Astrocyte of the hippocampus (primary cell): Measurements from ENCODE around the gene LOXL4.

ENCODE experiments used
- DNase-seq: peaks from one replicate; pipeline ENCODE4 v3.0.0; 2011; ENCODE audit warnings: low read depth, low spot score

Gene LOXL4

GRCh38 chr10:98264378-98265065 lies 3.5 kb downstream of the LOXL4 start:
- DNase-seq = no peak

DNA sequence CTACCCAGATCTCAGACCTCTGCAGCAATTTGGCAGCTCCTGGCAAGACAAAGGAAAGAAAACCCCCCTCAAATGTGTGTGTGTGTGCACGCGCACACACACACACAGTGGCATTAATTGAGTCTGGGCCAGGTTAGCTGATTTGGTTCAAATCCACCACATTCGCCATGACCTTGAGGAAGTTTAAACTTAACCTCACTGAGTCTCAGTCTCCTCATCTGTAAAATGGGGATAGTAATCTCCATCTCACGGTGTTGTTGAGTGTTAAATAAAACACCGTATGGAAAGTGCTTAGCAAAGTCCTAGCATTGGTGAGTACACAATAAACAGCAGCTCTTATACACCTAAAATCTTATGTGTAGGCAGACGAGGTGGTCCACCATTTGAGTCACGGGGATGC lies 4.9 kb downstream of the LOXL4 start:
- DNase-seq = no peak

- peak; percentile 37 for DNase-seq
Measured at GRCh38 chr10:98262571-98262970, 5.4 kb downstream of the LOXL4 start.

DNA sequence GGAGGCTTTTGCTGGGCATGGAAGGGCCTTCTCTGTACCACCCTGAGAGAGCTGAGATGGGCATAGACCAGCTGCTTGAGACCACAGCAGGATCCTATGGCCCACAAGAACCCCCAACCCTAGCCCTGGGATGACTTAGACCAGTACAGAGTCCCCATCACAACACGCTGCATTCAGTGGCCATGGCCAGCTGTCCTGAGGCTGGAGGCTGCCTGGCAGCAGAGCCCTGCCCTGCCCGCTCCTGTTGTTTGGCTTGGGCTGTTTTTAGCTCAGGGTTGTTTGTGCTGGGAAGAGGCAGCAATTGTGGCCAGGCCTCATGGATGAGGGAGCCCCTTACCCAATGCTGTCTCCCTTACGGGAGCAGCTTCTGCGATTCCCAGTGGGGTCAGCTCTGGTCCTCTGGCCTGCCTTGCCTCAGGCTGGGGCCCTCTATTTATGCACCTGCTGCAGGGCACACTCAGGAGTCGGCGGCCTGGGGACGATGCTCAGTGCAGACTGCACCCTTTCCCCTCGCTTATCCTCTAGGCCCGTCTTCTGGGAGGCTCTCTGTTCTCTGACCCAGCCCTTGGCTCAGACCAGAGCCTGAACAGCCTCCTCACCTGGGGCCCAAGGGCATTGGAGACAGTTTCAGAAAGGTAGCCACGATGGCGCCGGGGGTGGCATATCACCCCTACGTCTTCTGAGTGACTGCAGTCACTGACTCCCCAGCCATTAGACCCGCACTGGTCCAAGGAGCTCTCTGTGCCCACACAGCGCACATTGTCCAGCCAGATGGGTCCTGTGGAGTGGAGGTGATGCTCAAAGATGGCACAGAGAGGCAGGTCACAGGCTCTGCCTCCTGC lies 6.3 kb downstream of the LOXL4 start:
- no peak for DNase-seq

- no peak for DNase-seq
Measured at GRCh38 chr10:98260752-98261151, 7.2 kb downstream of the LOXL4 start.

DNA sequence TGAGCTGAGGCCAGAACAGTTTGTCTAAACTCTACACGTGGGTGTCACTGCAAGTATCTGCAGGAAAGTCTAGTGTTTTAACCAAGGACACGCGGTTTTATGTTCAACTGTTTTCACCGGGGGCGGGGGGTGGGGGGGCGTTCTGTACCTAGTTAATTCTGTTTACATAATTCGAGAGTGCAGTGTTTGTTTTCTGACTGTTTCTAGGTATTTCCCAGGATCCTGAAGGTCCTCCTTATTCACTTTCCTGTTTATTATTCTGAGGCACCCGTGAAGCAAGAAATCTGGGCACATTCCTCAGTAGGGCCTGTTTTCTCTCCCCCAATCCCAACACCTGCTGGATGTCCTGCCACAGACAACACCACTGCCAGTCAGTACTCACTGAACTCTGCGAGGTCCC lies 7.6 kb downstream of the LOXL4 start:
- DNase-seq = peak; percentile 23

GRCh38 chr10:98259606-98260315 lies 8.2 kb downstream of the LOXL4 start:
- DNase-seq = no peak

- peak; percentile 52 for DNase-seq
Measured at GRCh38 chr10:98258683-98259454, 9.1 kb downstream of the LOXL4 start.

- no peak for DNase-seq
Measured at GRCh38 chr10:98257961-98258360, 10.0 kb downstream of the LOXL4 start.

DNA sequence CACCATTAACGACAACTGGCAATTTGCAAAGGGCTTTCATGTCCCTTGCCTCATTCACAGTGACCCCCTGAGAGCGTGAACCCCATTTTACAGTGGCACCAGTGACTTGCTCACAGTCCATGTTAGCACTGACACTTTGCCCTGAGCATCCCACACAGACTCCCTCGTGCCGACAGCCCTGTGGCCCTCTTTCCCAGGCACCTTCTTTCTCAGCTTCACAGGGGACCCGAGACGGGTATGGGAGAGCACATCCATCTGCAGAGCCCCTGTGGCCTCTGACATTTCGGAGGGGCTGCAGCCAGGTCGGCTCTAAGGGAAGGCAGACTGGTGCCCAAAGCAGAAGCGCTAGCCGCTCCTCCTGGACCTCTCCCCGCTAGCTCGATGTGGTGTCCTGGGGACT lies 10.8 kb downstream of the LOXL4 start:
- DNase-seq = no peak

DNA sequence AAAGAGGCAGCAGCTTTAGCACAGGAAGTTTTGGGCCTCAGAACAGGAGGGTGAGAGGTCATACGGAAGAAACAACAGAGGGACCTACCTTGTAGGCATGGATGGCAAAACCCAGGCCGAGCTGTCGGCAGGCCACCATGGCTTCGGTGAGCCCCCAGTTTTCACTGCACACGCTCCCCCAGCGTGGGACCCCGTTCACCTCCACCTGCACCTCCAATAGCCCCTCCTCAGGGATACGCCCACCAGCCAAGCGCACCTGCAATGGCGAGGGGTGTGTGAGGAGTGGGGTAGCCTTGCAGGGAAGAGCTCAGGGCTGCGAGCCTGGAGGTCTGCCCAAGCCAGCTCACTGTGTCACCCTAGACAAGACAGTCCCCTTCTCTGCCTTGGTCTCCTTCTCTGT lies 11.3 kb downstream of the LOXL4 start:
- DNase-seq = no peak

GRCh38 chr10:98255146-98255877 lies 12.7 kb downstream of the LOXL4 start:
- no peak for DNase-seq

DNA sequence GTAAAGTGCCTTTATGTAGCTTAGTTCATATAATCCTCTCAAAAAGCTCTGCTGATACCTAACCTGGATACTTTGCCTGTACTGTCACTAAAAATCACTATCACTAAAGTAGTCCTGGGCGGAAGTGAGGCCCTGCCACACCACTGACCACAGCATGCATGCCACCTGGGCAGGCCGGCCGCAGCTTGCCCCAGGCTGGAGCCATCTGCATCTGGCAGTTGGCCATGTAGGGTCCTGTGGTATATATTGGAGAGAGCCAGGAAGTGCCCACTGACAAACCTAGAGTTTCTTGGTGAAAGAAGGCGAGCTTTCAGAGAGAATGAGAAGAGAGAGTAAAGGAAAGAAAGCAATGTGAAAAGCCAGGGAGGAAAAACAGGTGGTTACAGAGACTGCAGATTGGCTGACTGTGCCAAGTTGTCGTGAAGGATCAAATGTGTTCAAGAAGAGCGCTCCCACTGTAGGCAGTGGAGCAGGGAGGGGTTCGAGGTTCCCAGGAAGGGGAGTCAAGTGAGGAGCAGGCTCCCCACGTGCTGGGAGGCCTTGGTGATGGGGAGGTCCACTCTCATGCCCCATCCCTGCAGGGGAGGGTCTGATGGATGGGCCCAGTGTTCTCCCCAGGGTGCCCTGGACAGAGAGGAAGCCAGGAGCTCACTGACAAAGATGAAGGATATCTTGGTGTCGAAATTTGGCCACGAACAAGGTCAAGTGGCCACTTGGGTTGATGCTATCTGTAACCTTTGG lies 13.6 kb downstream of the LOXL4 start:
- DNase-seq = no peak

DNA sequence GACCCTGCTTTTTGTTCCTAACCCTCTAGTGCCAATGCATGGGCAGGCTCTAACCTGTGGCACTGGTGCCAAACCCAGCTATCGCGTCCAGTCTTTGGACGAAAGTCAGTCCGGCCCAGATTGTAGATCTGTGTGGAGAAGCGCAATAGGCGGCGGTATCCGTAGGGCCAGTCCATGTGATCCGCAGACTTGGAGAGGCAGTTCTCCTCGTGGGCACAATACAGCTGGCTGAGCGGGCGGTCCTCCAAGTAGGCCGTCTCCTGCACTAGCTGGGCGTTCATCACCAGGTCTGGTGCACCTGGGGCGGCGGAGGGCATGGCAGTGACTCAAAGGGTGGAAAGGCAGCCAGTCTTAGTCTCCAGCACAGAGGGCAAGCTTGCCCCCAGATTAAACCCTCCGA lies 14.5 kb downstream of the LOXL4 start:
- DNase-seq = no peak

DNA sequence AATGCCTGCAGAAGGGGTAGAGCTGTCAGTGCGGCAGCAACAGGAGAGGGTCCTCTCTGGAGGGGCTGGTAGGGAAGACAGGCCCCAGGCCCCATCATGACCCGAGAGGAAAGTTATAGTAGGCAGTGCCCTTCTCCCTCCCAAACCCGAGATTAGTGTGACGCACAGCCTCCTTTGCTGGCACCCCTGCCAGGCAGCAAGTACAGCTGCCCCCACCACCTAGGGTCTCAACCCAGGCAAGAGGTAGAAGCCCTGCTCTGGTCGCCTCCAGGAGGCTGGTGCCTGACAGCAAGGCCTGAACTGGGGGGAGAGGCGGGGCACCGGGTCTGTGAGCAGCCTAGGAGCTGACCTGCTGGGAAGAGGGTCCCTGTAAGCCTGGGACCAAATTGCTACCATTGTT lies 15.5 kb downstream of the LOXL4 start:
- no peak for DNase-seq

- no peak for DNase-seq
Measured at GRCh38 chr10:98251399-98251798, 16.6 kb downstream of the LOXL4 start.

DNA sequence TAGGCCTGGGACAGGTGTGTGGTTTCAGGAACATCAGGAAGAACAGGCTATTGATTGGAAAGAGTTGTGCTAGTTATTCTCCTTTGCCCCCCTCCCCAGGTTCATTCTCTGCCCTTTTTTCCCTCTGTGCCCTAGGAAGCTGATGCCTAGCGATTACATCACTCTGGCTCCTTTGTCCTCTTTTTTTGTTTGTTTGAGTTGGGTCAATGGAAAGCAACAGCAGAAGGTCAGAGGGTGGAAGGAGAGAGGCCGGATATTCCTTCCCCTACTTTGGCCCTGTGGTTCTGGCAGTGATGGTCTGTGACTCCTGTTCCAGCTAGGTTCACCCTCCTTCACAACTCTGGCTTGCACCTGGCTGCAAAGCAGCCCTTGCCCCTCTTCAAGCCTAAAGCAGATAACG lies 18.9 kb downstream of the LOXL4 start:
- DNase-seq = no peak

DNA sequence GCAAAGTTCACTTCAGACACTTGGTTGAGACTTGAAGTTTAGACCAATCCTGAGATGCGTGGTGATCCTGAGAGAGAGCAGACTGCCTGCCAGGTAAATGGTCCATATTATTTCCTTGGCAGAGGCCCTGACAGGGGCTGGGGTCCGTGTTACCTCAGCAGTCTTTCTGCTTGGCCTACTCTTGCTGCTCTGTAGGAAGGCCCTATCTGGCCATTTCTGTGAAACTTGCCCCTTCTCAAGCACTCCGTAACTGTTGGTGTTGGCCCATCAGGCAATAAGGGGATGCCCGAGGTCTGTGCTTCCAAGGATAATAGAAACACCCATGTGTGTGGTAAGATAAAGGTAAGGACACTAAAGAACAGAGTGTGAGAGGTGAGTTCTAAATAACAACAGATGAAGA lies 20.0 kb downstream of the LOXL4 start:
- no peak for DNase-seq

DNA sequence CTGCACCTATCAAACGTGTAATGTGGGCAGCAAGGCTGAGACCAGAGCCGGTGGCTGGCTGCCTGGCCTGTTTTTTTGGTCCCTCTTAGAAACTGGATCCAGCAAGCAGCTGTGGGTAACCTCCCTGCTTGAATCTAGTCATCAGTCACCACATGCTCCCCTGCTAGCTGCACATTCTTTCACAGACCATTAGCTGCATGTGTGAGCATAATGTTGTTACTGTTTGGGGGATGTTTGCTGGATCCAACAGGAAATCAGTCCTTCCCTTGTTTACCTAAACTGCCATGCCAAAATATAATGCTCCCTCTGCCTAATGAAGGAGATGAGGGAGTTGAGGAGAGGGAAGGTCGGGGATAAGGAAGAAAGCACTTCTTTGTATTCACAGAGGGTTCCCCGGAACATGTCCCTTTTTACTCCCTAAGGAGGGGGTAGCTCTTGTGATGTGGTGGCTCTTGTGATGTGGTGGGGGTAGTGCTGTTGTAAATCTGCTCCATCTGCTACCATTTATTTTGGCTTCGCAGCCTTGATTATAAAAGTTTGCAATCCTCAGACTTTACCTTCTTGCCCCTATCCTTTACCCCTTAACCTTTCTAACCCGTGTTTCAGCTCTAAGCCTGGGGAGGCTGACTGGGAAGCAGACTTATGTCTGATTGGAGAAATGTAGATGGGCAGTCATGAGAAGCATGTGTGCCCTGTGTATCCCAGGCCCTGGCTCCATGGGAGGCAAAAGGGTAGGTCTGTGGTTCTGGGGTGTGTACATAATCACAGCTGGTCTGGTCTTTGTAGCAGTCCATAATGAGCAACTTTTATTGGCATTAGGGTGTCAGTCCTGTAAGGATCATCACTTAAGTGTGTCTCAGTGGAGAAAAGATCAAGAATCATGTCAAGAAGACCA lies 20.8 kb downstream of the LOXL4 start:
- DNase-seq = peak; percentile 93
